ENCODE measurements around the gene KLF5.

Gene KLF5

DNA sequence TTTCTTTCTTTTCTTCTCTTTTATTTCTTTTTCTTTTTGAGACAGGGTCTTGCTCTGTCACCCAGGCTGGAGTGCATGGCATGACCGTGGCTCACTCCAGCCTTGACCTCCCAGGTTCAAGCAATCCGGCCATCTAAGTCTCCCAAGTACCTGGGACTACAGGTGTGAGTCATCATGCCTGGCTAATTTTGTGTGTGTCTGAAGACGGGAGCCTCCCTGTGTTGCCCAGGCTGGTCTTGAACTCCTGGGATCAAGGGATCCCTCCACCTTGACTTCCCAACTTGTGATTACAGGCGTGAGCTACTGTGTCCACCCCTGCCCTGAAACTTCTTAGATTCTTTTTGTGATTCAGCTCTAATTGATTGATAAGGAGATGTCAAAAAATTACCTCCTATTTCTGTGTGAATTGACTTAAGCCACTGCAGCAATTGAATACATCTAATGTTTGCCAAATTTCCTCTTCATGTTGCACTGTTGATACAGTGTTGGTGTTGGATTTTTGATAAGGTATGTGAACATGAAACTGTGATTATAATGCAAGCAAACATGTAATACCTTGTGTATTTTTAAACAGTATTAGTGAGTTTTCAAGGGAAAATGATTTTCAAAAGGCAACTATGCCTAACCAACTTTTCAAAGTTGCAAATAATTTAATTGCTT, 22.6 kb downstream of the KLF5 start:
- TF ChIP-seq, protein P1, sequence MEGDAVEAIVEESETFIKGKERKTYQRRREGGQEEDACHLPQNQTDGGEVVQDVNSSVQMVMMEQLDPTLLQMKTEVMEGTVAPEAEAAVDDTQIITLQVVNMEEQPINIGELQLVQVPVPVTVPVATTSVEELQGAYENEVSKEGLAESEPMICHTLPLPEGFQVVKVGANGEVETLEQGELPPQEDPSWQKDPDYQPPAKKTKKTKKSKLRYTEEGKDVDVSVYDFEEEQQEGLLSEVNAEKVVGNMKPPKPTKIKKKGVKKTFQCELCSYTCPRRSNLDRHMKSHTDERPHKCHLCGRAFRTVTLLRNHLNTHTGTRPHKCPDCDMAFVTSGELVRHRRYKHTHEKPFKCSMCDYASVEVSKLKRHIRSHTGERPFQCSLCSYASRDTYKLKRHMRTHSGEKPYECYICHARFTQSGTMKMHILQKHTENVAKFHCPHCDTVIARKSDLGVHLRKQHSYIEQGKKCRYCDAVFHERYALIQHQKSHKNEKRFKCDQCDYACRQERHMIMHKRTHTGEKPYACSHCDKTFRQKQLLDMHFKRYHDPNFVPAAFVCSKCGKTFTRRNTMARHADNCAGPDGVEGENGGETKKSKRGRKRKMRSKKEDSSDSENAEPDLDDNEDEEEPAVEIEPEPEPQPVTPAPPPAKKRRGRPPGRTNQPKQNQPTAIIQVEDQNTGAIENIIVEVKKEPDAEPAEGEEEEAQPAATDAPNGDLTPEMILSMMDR (conservative IDR thresholded peaks at IDR 0.05; ENCODE audit: low read depth, low read length) = no peak
- DNase-seq (ENCODE audit: low read depth) = no peak
- H3K4me3 ChIP-seq (ENCODE audit: low read depth, low read length) = no peak overlapping the region

DNA sequence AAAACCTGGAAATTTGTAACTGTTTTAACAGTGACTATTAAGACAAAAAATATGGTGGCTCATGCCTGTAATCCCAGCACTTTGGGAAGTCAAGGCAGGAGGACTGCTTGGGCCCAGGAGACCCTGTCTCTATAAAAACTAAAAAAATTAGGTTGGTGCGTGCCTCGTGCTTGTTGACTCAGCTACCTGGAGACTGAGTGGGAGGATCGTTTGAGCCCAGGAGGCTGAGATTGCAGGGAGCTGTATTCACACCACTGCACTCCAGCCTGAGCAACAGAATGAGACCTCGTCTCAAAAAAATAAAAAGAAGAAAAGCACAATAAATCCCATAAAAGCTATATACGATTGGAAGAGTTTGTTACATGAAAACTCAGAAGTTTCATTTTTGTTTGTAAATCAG, 23.7 kb downstream of the KLF5 start:
- no peak overlapping the region for H3K4me3 ChIP-seq (ENCODE audit: low read depth, low read length)
- DNase-seq (ENCODE audit: low read depth) = no peak
- TF ChIP-seq, protein P1 (conservative IDR thresholded peaks at IDR 0.05; ENCODE audit: low read depth, low read length) = no peak

DNA sequence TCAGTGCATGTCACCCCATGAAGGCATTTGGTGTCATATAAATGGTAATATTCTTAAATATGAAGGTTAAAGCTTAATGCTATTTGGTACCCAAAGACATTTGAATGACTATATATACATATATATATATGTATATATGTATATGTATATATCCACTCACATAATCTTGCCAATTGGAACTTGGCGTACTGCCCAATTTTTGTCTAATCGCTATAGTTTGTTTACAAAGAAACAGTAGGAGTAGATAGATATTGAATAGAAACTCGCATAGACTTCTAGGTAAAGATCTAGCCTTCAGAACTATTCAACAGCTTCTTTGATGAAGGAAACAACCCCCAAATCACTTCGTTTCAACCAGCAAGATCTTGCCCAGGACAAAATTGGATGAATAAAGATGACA, 24.1 kb downstream of the KLF5 start:
- TF ChIP-seq, protein P1 (conservative IDR thresholded peaks at IDR 0.05; ENCODE audit: low read depth, low read length) = no peak
- no peak overlapping the region for H3K4me3 ChIP-seq (ENCODE audit: low read depth, low read length)
- no peak for DNase-seq (ENCODE audit: low read depth)

DNA sequence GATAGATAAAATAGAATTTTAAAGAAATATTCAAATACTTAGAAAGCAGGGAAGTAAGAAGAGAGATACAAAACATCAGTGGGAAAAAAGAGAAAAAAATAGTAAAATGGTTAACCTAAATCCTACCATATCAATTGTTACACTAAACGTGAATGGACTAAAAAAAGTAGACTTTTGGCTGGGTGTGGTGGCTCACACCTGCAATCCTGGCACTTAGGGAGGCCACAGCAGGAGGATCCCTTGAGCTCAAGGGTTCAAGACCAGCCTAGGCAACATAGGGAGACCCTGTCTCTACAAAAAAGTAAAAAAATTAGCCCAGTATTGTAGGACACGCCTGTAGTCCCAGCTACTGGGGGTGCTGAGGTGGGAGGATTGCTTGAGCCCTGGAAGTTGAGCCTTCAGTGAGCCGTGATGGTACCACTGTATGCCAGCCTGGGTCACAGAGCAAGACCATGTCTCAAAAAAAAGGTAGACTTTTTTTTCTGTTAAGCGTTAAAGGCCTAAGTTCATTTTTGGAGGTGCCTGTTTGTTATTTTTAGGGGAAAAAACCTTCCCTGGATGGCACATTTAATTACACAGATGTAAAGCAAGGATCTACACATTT, 29.6 kb downstream of the KLF5 start:
- TF ChIP-seq, protein P1 (conservative IDR thresholded peaks at IDR 0.05; ENCODE audit: low read depth, low read length) = no peak

DNA sequence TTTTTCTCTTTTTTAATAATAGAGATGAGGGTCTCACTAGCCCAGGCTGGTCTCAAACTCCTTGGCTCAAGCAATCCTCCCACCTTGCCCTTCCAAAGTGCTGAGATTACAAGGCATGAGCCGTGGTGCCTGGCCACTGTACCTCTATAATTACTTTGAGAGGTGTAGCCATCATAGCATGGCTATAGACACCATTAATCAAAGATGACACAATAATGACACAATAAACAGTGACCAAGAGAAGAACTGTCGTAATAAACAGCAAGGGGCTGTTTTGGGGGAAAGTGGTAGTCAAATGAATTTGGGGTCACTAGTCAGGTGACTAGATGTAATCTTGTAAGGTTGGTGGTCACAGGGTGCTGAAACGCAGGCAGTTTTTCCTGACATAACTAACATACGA, 30.4 kb downstream of the KLF5 start:
- no peak for DNase-seq (ENCODE audit: low read depth)
- no peak overlapping the region for H3K4me3 ChIP-seq (ENCODE audit: low read depth, low read length)
- TF ChIP-seq, protein P1 (conservative IDR thresholded peaks at IDR 0.05; ENCODE audit: low read depth, low read length) = no peak

More for the DNA sequence above, 29.6 kb downstream of the KLF5 start:
- DNase-seq (ENCODE audit: low read depth) = no peak
- H3K4me3 ChIP-seq (ENCODE audit: low read depth, low read length) = no peak overlapping the region

DNA sequence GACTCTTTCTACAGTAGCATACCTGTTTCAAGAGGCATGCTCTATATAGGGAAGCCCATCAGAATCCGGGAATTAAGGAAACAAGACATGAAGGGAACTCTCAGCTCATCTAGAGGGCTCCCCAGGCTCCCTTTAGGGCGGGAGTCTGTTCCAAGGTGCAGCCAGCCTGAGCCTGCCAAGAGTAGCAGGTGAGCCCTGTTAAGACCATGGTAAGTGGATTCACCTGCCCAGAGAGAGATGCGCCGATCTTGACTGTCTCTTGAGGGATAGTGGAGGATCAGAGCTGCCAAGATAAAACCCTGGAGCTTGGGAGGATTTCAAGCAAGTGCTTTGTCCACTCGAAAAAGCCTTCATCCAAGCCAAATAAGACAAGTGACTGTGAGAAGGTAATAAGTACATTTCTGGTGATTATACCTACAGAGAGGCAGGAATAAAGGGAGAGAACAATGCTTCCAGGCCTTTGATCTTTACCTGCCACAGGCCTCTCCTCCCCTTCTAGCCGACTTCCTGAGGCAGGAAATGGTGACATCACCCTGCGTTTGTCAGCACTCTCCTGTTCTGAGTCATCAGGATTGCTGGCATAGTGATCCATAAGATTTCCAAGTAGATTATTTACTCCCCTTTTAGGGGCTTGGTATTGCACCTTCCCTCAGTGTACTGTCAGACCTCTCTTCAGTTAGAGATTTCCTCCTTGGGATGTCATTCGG, 31.5 kb downstream of the KLF5 start:
- no peak overlapping the region for H3K4me3 ChIP-seq (ENCODE audit: low read depth, low read length)
- TF ChIP-seq, protein P1 (conservative IDR thresholded peaks at IDR 0.05; ENCODE audit: low read depth, low read length) = no peak
- DNase-seq (ENCODE audit: low read depth) = peak; percentile 75
